ENCODE data around the gene RPAP2.
"Not testable (repeated sequence)": the region's sequence is repeated elsewhere in the genome, so short reads cannot be mapped to it uniquely, and the experiment has no call there.

The RPAP2 gene

GRCh38 chr1:92354259-92354658 is 55.4 kb downstream of the RPAP2 start:
- TF ChIP-seq EZH2phosphoT487 (conservative IDR thresholded peaks at IDR 0.05; ENCODE audit: low read length) (no peak), CTCF (IDR thresholded peaks at IDR 0.05; ENCODE audit: insufficient read depth, low read length, poor library complexity, severe bottlenecking) (no peak)
- H3K4me2 ChIP-seq (ENCODE audit: low read depth, low read length, poor library complexity, severe bottlenecking): no peak overlapping the region
- no peaks in the 10 kb centered on the region for H3K9me3 ChIP-seq (ENCODE audit: insufficient read depth, low read length)
- no peaks in the 10 kb centered on the region for H3K79me2 ChIP-seq (ENCODE audit: insufficient read depth, low read length)
- H3K36me3 ChIP-seq (ENCODE audit: low read length): peaks cover 17% of the 10 kb centered on the region
- no peak overlapping the region for H3K9ac ChIP-seq (ENCODE audit: low read length)
- H3K9me2 ChIP-seq (replicated peaks; ENCODE audit: insufficient read depth, low read length): no peaks in the 10 kb centered on the region
- H3K4me3 ChIP-seq (ENCODE audit: insufficient read depth, low read length, poor library complexity, severe bottlenecking): no peak overlapping the region
- H3K27ac ChIP-seq (ENCODE audit: low read depth, low read length): no peak overlapping the region
- H3K27me3 ChIP-seq (ENCODE audit: low read length): no peaks in the 10 kb centered on the region
- no peaks in the 10 kb centered on the region for H4K20me1 ChIP-seq (ENCODE audit: low read depth, low read length)
- no peak overlapping the region for H2AFZ ChIP-seq (ENCODE audit: low read depth, low read length, severe bottlenecking)
- no peaks in the 10 kb centered on the region for H3F3A ChIP-seq (ENCODE audit: insufficient read depth)

- Histone ChIP-seq H2AFZ (ENCODE audit: low read depth, low read length, severe bottlenecking) (no peak overlapping the region), H3K9ac (ENCODE audit: low read length) (no peak overlapping the region)
These were observed 58.1 kb downstream of the RPAP2 start for GRCh38 chr1:92356956-92357355.

GRCh38 chr1:92359382-92359781 is 60.5 kb downstream of the RPAP2 start:
- not testable (repeated sequence) for H3K4me2 ChIP-seq (ENCODE audit: low read depth, low read length, poor library complexity, severe bottlenecking); H3K36me3 ChIP-seq (ENCODE audit: low read length); H3K27me3 ChIP-seq (ENCODE audit: low read length); H3K9ac ChIP-seq (ENCODE audit: low read length); H3K4me3 ChIP-seq (ENCODE audit: insufficient read depth, low read length, poor library complexity, severe bottlenecking); H3F3A ChIP-seq (ENCODE audit: insufficient read depth); H4K20me1 ChIP-seq (ENCODE audit: low read depth, low read length); H3K9me3 ChIP-seq (ENCODE audit: insufficient read depth, low read length); H3K9me2 ChIP-seq (replicated peaks; ENCODE audit: insufficient read depth, low read length); H3K27ac ChIP-seq (ENCODE audit: low read depth, low read length); H3K79me2 ChIP-seq (ENCODE audit: insufficient read depth, low read length); H2AFZ ChIP-seq (ENCODE audit: low read depth, low read length, severe bottlenecking)

More at GRCh38 chr1:92356956-92357355, 58.1 kb downstream of the RPAP2 start:
- TF ChIP-seq CTCF (IDR thresholded peaks at IDR 0.05; ENCODE audit: insufficient read depth, low read length, poor library complexity, severe bottlenecking) (no peak), EZH2phosphoT487 (conservative IDR thresholded peaks at IDR 0.05; ENCODE audit: low read length) (no peak)
- no peaks in the 10 kb centered on the region for H3K27me3 ChIP-seq (ENCODE audit: low read length)
- H4K20me1 ChIP-seq (ENCODE audit: low read depth, low read length): no peaks in the 10 kb centered on the region
- no peak overlapping the region for H3K4me2 ChIP-seq (ENCODE audit: low read depth, low read length, poor library complexity, severe bottlenecking)
- H3K4me3 ChIP-seq (ENCODE audit: insufficient read depth, low read length, poor library complexity, severe bottlenecking): no peak overlapping the region
- no peaks in the 10 kb centered on the region for H3K9me3 ChIP-seq (ENCODE audit: insufficient read depth, low read length)
- H3K27ac ChIP-seq (ENCODE audit: low read depth, low read length): no peak overlapping the region
- peaks cover 10% of the 10 kb centered on the region for H3K36me3 ChIP-seq (ENCODE audit: low read length)
- no peaks in the 10 kb centered on the region for H3F3A ChIP-seq (ENCODE audit: insufficient read depth)
- H3K9me2 ChIP-seq (replicated peaks; ENCODE audit: insufficient read depth, low read length): no peaks in the 10 kb centered on the region
- H3K79me2 ChIP-seq (ENCODE audit: insufficient read depth, low read length): no peaks in the 10 kb centered on the region

GRCh38 chr1:92359986-92360385 is 61.1 kb downstream of the RPAP2 start:
- Histone ChIP-seq H2AFZ (ENCODE audit: low read depth, low read length, severe bottlenecking) (no peak overlapping the region), H3K27ac (ENCODE audit: low read depth, low read length) (no peak overlapping the region), H3K4me2 (ENCODE audit: low read depth, low read length, poor library complexity, severe bottlenecking) (no peak overlapping the region), H3K79me2 (ENCODE audit: insufficient read depth, low read length) (no peaks in the 10 kb centered on the region), H3K9ac (ENCODE audit: low read length) (no peak overlapping the region), H3K4me3 (ENCODE audit: insufficient read depth, low read length, poor library complexity, severe bottlenecking) (no peak overlapping the region), H3F3A (ENCODE audit: insufficient read depth) (no peaks in the 10 kb centered on the region), H3K9me2 (replicated peaks; ENCODE audit: insufficient read depth, low read length) (no peaks in the 10 kb centered on the region), H3K36me3 (ENCODE audit: low read length) (no peaks in the 10 kb centered on the region), H3K9me3 (ENCODE audit: insufficient read depth, low read length) (no peaks in the 10 kb centered on the region), H3K27me3 (ENCODE audit: low read length) (no peaks in the 10 kb centered on the region), H4K20me1 (ENCODE audit: low read depth, low read length) (no peaks in the 10 kb centered on the region)
- TF ChIP-seq EZH2phosphoT487 (conservative IDR thresholded peaks at IDR 0.05; ENCODE audit: low read length) (no peak), CTCF (IDR thresholded peaks at IDR 0.05; ENCODE audit: insufficient read depth, low read length, poor library complexity, severe bottlenecking) (no peak)

All from SU-DHL-6 (cell line).